ENCODE results near the gene GARIN5A. TPM values are rescaled to one million over a fixed set of nuclear protein-coding genes. Genes with fewer than 3 reads are reported as not detected.

GARIN5A gene
- total RNA-seq, 4 donors from 2014 or later, result 1.7 to 5.9 (median 3.3) TPM

GRCh38 chr19:50457300-50457699 is 19.3 kb downstream of the GARIN5A start:
- intact Hi-C loops (cut with DNase I; ENCODE audit: low total_unique reads), result no loop called here
- 80 to 91% methylated on average over 5 of the region's 5 CpGs for WGBS, 2 donors
- H3K4me3 ChIP-seq (ENCODE audit: low read depth, poor library complexity, severe bottlenecking), result no peak overlapping the region
- TF ChIP-seq CTCF (IDR thresholded peaks at IDR 0.05) (no peak), POLR2A (IDR thresholded peaks at IDR 0.05) (no peak)
- DNase-seq (ENCODE audit: low spot score in 2 of 2), result no peak

DNA sequence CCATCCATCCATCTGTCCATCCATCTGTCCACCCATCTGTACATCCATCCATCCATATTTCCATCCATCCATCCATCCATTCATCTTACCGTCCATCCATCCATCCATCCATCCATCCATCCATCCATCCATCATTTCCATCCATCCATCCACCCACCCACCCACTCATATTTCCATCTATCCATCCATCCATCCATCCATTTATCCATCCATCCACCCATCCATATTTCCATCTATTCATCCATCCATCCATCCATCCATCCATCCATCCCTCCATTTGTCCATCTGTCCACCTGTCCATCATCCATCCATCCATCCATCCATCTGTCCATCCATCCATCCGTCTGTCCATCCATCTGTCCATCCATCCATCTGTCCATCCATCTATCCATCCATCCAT is 20.7 kb downstream of the GARIN5A start:
- TF ChIP-seq CTCF (IDR thresholded peaks at IDR 0.05), result no peak
- no peak for TF ChIP-seq POLR2A (IDR thresholded peaks at IDR 0.05)
- 78 to 84% methylated on average over 2 of the region's 2 CpGs for WGBS, 2 donors
- intact Hi-C loops (cut with DNase I; ENCODE audit: low total_unique reads), result no loop called here

DNA sequence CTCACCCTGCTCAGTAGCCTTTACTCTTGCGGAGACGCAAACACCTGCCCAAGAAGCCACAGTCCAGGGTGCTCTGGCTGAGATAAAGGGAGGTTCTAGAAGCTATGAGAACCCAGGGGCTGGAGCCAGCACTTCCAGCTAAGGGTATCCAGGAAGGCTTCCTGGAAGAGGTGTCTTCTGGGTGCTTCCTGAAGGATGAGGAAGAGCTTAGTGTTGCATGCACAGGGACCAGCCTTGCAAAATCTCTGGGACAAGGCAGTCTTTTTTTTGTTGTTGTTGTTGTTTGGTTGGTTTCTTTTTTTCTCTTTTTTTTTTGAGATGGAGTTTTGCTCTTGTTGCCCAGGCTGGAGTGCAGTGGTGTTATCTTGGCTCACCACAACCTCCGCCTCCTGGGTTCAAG is 23.4 kb downstream of the GARIN5A start:
- intact Hi-C loops (cut with DNase I; ENCODE audit: low total_unique reads), result no loop called here
- 95 to 100% methylated on average over 3 of the region's 3 CpGs for WGBS, 2 donors
- no peak overlapping the region for H3K4me3 ChIP-seq (ENCODE audit: low read depth, poor library complexity, severe bottlenecking)
- no peak for TF ChIP-seq POLR2A (IDR thresholded peaks at IDR 0.05)
- TF ChIP-seq CTCF (IDR thresholded peaks at IDR 0.05), result no peak
- DNase-seq (ENCODE audit: low spot score in 2 of 2), result no peak

More for the DNA sequence above, 20.7 kb downstream of the GARIN5A start:
- no peak overlapping the region for H3K4me3 ChIP-seq (ENCODE audit: low read depth, poor library complexity, severe bottlenecking)
- no peak for DNase-seq (ENCODE audit: low spot score in 2 of 2)

DNA sequence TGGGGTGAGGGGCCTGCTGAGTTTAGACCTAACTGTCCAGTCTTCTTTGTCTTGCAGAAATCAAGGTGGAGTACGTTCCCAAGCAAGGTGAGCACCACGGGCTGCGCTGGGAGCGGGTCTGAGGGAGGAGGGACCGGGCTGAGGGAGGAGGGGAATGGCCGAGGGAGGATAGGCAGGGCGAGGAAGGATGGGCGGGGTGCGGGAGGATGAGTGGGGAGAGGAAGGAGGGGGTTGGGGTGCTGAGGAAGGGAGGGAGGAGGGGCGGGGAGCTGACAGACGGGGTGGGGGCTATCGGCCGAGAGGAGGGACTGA is 25.5 kb downstream of the GARIN5A start:
- H3K4me3 ChIP-seq (ENCODE audit: low read depth, poor library complexity, severe bottlenecking), result no peak overlapping the region
- DNase-seq (ENCODE audit: low spot score in 2 of 2), result no peak
- TF ChIP-seq CTCF (IDR thresholded peaks at IDR 0.05) (no peak), POLR2A (IDR thresholded peaks at IDR 0.05) (no peak)
- intact Hi-C loops (cut with DNase I; ENCODE audit: low total_unique reads), result no loop called here
- WGBS, 2 donors, result 33 to 36% methylated on average over 13 of the region's 13 CpGs

DNA sequence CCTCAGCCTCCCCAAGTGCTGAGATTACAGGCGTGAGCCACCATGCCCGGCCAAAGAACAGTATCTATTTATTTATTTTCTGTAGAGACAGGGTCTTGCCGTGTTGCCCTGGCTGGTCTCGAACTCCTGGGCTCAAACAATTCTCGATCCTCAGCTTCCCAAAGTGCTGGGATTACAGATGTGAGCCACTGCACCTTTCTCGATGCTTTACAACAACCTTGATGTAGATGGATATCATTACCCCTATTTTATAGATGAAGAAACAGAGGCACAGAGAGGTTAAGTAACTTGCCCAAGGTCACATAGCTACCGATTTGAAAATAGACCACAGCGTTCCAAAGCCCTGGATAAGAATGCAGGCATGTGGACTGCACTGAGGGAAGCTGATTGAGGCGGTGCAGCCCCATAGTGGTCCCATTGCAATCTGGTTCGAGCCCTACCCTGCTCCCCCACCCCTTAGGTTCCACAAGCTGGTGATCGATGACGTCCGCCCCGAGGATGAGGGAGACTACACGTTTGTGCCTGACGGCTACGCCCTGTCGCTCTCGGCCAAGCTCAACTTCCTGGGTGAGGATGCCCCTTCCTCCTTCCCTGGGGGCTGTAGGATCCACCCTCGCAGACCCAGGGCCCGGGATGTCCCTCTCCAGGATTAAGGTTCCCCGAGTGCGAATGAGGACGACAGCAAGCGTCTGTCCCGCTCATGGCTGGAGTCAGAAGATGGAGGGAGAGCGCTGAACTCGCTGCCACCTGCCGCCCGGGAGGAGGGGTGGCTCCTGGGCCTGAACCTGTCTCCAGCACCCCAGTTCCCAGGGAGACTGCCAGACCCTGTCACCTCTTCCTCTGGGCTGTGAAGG is 26.1 kb downstream of the GARIN5A start:
- 59 to 67% methylated on average over 29 to 30 of the region's 30 CpGs for WGBS, 2 donors

GRCh38 chr19:50449236-50449899 is 27.3 kb downstream of the GARIN5A start:
- DNase-seq (ENCODE audit: low spot score in 2 of 2), result no peak
- no peak overlapping the region for H3K4me3 ChIP-seq (ENCODE audit: low read depth, poor library complexity, severe bottlenecking)
- WGBS, 2 donors, result 71 to 85% methylated on average over 14 of the region's 14 CpGs
- TF ChIP-seq POLR2A (IDR thresholded peaks at IDR 0.05) (no peak), CTCF (IDR thresholded peaks at IDR 0.05) (no peak)
- intact Hi-C loops (cut with DNase I; ENCODE audit: low total_unique reads), result no loop called here

More for the DNA sequence above, 26.1 kb downstream of the GARIN5A start:
- intact Hi-C loops (cut with DNase I; ENCODE audit: low total_unique reads), result no loop called here
- no peak for DNase-seq (ENCODE audit: low spot score in 2 of 2)
- TF ChIP-seq POLR2A (IDR thresholded peaks at IDR 0.05), result no peak
- H3K4me3 ChIP-seq (ENCODE audit: low read depth, poor library complexity, severe bottlenecking), result no peak overlapping the region
